Activated B cell treated with CpG ODN at 0.5 μM for 24 hours (primary cell): Measurements from ENCODE around the gene CNNM3. TPM values are rescaled to one million over a fixed set of nuclear protein-coding genes. Genes with fewer than 3 reads are reported as not detected.

Experiments used
- ATAC-seq: fragments of 200-7000 bp; cut with Tn5 transposase; one replicate; pipeline ENCODE4 v1.10.0; 2021; ENCODE audit warnings: low read depth, mild to moderate bottlenecking, moderate library complexity
- CTCF ChIA-PET: fragments of 350-600 bp; sonication (Branson Sonifier 250); formaldehyde crosslinking; loops from one replicate; lab custom pipeline; 2021; ENCODE audit warnings: antibody characterized with exemption; lab: Charles Lee
- POLR2A ChIA-PET: fragments of 350-600 bp; sonication (Branson Sonifier 250); formaldehyde crosslinking; loops from one replicate; lab custom pipeline; 2021; ENCODE audit warnings: antibody characterized with exemption; lab: Charles Lee
- DNase-seq: peaks from one replicate; pipeline ENCODE4 v3.0.0; 2022
- H3K27ac Mint-ChIP-seq: one replicate; pipeline ENCODE4 v1.8.0; 2020; ENCODE audit warnings: mixed read lengths
- H3K27me3 Mint-ChIP-seq: one replicate; pipeline ENCODE4 v1.8.0; 2021; ENCODE audit warnings: mixed read lengths
- H3K36me3 Mint-ChIP-seq: one replicate; pipeline ENCODE4 v1.8.0; 2021; ENCODE audit warnings: low read depth, mixed read lengths
- H3K4me1 Mint-ChIP-seq: one replicate; pipeline ENCODE4 v1.8.0; 2021; ENCODE audit warnings: mixed read lengths
- H3K4me3 Mint-ChIP-seq: one replicate; pipeline ENCODE4 v1.8.0; 2020; ENCODE audit warnings: mild to moderate bottlenecking, mixed read lengths
- H3K9me3 Mint-ChIP-seq: one replicate; pipeline ENCODE4 v1.8.0; 2020; ENCODE audit warnings: mixed read lengths
- CTCF ChIP-seq: fragments of 200-600 bp; IDR thresholded peaks from one replicate; pipeline ENCODE4 v1.8.0; 2022; ENCODE audit warnings: antibody characterized with exemption, mild to moderate bottlenecking
- intact Hi-C: fragments of 100-400 bp; cut with micrococcal nuclease; formaldehyde crosslinking; loops from one replicate; pipeline ENCODE4 v1.15.1; 2024
- total RNA-seq: library from RNA; stranded (reverse); gene quantifications from 2 replicates; pipeline ENCODE4 v1.2.3, GENCODE V29; 2022

The CNNM3 gene
- total RNA-seq, 1 donor from 2014 or later, result 20.3 TPM

GRCh38 chr2:96775160-96775559 is 40.9 kb upstream of the CNNM3 start:
- Mint-ChIP-seq H3K9me3 (no peaks in the 10 kb centered on the region), H3K27me3 (no peaks in the 10 kb centered on the region), H3K27ac (peak overlapping the region; percentile 19), H3K36me3 (peaks cover 11% of the 10 kb centered on the region), H3K4me3 (no peak overlapping the region), H3K4me1 (peaks cover 48% of the 10 kb centered on the region)
- intact Hi-C loops, result no loop called here
- CTCF ChIA-PET, result interaction anchor here (3.0 kb wide), 1 partner anchor 13 kb away, joined by 17 read pairs; no protein-coding TSS in a partner anchor
- no peak for DNase-seq
- no peak for TF ChIP-seq CTCF
- no peak for ATAC-seq
- POLR2A ChIA-PET, result interaction anchor here (0.6 to 3.1 kb wide), 3 partner anchors 12 to 508 kb away, joined by 3 to 40 read pairs (median 4); no protein-coding TSS in a partner anchor

- CTCF ChIA-PET, result no interaction called here
- Mint-ChIP-seq H3K4me1 (no peaks in the 10 kb centered on the region), H3K27ac (no peak overlapping the region), H3K27me3 (no peaks in the 10 kb centered on the region), H3K36me3 (peaks cover 16% of the 10 kb centered on the region), H3K4me3 (no peak overlapping the region), H3K9me3 (no peaks in the 10 kb centered on the region)
- TF ChIP-seq CTCF, result no peak
- ATAC-seq, result no peak
- DNase-seq, result no peak
- intact Hi-C loops, result no loop called here
- POLR2A ChIA-PET, result no interaction called here
Observed at GRCh38 chr2:96783388-96783787, 32.7 kb upstream of the CNNM3 start.

GRCh38 chr2:96787411-96787810 is 28.7 kb upstream of the CNNM3 start:
- H3K4me1 Mint-ChIP-seq, result peaks cover 2% of the 10 kb centered on the region
- no peak overlapping the region for H3K27ac Mint-ChIP-seq
- CTCF ChIA-PET, result no interaction called here
- no peak overlapping the region for H3K4me3 Mint-ChIP-seq
- TF ChIP-seq CTCF, result no peak
- POLR2A ChIA-PET, result no interaction called here
- DNase-seq (no peak), ATAC-seq (no peak)
- no peaks in the 10 kb centered on the region for H3K9me3 Mint-ChIP-seq
- H3K36me3 Mint-ChIP-seq, result peaks cover 5% of the 10 kb centered on the region
- H3K27me3 Mint-ChIP-seq, result no peaks in the 10 kb centered on the region
- intact Hi-C loops, result no loop called here

GRCh38 chr2:96788442-96789244 is 27.4 kb upstream of the CNNM3 start:
- POLR2A ChIA-PET, result no interaction called here
- CTCF ChIA-PET, result no interaction called here

More at GRCh38 chr2:96788442-96789244, 27.4 kb upstream of the CNNM3 start:
- Mint-ChIP-seq H3K4me3 (no peak overlapping the region), H3K27me3 (no peaks in the 10 kb centered on the region), H3K36me3 (no peaks in the 10 kb centered on the region), H3K4me1 (peaks cover 2% of the 10 kb centered on the region), H3K27ac (no peak overlapping the region), H3K9me3 (no peaks in the 10 kb centered on the region)
- intact Hi-C loops, result no loop called here
- ATAC-seq (no peak), DNase-seq (no peak)
- no peak for TF ChIP-seq CTCF
